ENCODE data around the gene TFDP1.

GRCh38 chr13:113539822-113540221, 44.7 kb upstream of the TFDP1 start:
- TF ChIP-seq CTCF (IDR thresholded peaks at IDR 0.05) (no peak), POLR2AphosphoS5 (IDR thresholded peaks at IDR 0.05) (no peak)
